OCI-LY7 (cell line): ENCODE measurements around the gene PDS5B. TPM values are rescaled to one million over a fixed set of nuclear protein-coding genes. Genes with fewer than 3 reads are reported as not detected.
"Not testable (repeated sequence)": the region's sequence is repeated elsewhere in the genome, so short reads cannot be mapped to it uniquely, and the experiment has no call there.

Source experiments
- BruUV-seq: library from RNA; stranded (reverse); fragments of 400-500 nt; replicated peaks from 2 replicates; lab custom pipeline; 2021; lab: Mats Ljungman, UMichigan
- CTCF ChIA-PET: fragments of 300-600 bp; sonication (Branson Sonifier 250); formaldehyde crosslinking; loops from one replicate; lab custom pipeline; 2022; ENCODE audit warnings: antibody characterized with exemption; ENCODE audit not compliant: unreplicated experiment; lab: Charles Lee
- POLR2A ChIA-PET: fragments of 300-600 bp; sonication (Branson Sonifier 250); formaldehyde crosslinking; loops from one replicate; lab custom pipeline; 2022; ENCODE audit warnings: antibody characterized with exemption; lab: Charles Lee
- DNase-seq: peaks from one replicate; pipeline ENCODE4 v3.0.0-alpha.2; 2015; ENCODE audit warnings: low spot score
- H2AFZ ChIP-seq: fragments of 200-600 bp; sonication (generic), shearing (Covaris generic); 2 replicates; pipeline ENCODE4 v1.6.1; 2014; ENCODE audit warnings: mild to moderate bottlenecking, antibody characterized with exemption, low read length, moderate library complexity
- H3K27ac ChIP-seq: fragments of 200-600 bp; sonication (generic); 2 replicates; pipeline ENCODE4 v1.5.1; 2014; ENCODE audit warnings: mixed run types, low read depth, mild to moderate bottlenecking, moderate library complexity, low read length, inconsistent platforms; ENCODE audit not compliant: poor library complexity, severe bottlenecking
- H3K36me3 ChIP-seq: fragments of 200-600 bp; sonication (generic); 2 replicates; pipeline ENCODE4 v1.6.1; 2014; ENCODE audit warnings: mild to moderate bottlenecking, antibody characterized with exemption, low read length, moderate library complexity, mixed read lengths; ENCODE audit not compliant: insufficient read depth
- H3K4me1 ChIP-seq: fragments of 200-600 bp; sonication (generic); 2 replicates; pipeline ENCODE4 v1.5.1; 2014; ENCODE audit warnings: mild to moderate bottlenecking, low read length; ENCODE audit not compliant: insufficient read depth, poor library complexity, severe bottlenecking
- H3K4me2 ChIP-seq: fragments of 200-600 bp; sonication (generic); 2 replicates; pipeline ENCODE4 v1.6.1; 2014; ENCODE audit warnings: mild to moderate bottlenecking, low read length
- H3K4me3 ChIP-seq: fragments of 200-600 bp; sonication (generic); 2 replicates; pipeline ENCODE4 v1.5.1; 2014; ENCODE audit warnings: mild to moderate bottlenecking, low read depth, low read length; ENCODE audit not compliant: poor library complexity, severe bottlenecking
- H3K79me2 ChIP-seq: fragments of 200-600 bp; sonication (generic); 2 replicates; pipeline ENCODE4 v1.6.1; 2016; ENCODE audit warnings: low read depth, mild to moderate bottlenecking, low read length, moderate library complexity, mixed read lengths; ENCODE audit not compliant: insufficient read depth
- H3K9me2 ChIP-seq: fragments of 200-600 bp; sonication (generic); 2 replicates; pipeline ENCODE4 v1.6.1; 2016; ENCODE audit warnings: mild to moderate bottlenecking, low read length, mixed read lengths; ENCODE audit not compliant: insufficient read depth
- H3K9me3 ChIP-seq: fragments of 200-600 bp; sonication (generic); 2 replicates; pipeline ENCODE4 v1.6.1; 2014; ENCODE audit warnings: mild to moderate bottlenecking, mixed run types, low read length, mixed read lengths
- H4K20me1 ChIP-seq: fragments of 200-600 bp; sonication (generic); 2 replicates; pipeline ENCODE4 v1.6.1; 2014; ENCODE audit warnings: mild to moderate bottlenecking, antibody characterized with exemption, low read length, moderate library complexity, mixed read lengths; ENCODE audit not compliant: insufficient read depth
- CTCF ChIP-seq: fragments of 200-600 bp; sonication (generic); conservative IDR thresholded peaks from 2 replicates; pipeline ENCODE4 v1.5.1; 2014; ENCODE audit warnings: mild to moderate bottlenecking, antibody characterized with exemption, low read length, moderate library complexity, mixed read lengths
- EZH2phosphoT487 ChIP-seq: fragments of 200-600 bp; sonication (generic); IDR thresholded peaks from 2 replicates; pipeline ENCODE4 v1.6.1; 2018; ENCODE audit warnings: low read depth, borderline replicate concordance, mild to moderate bottlenecking, mixed run types, antibody characterized with exemption, low read length, moderate library complexity, mixed read lengths
- intact Hi-C: fragments of 100-400 bp; cut with micrococcal nuclease; formaldehyde crosslinking; loops from one replicate; pipeline ENCODE4 v1.10.0; 2022; ENCODE audit not compliant: unreplicated experiment
- total RNA-seq, 2 experiments: library from RNA; depleted of rRNA in 1 of 2; stranded (reverse); fragments of >200 nt in 1 of 2; shearing (Covaris generic) in 1 of 2; gene quantifications; 2 replicates each; pipeline ENCODE4 v1.2.3, GENCODE V29; 2014 to 2022

Gene PDS5B
- total RNA-seq, 2 experiments from 2014 or later = 34.1 to 70.4 TPM

- no peak for DNase-seq
- H4K20me1 ChIP-seq = no peaks in the 10 kb centered on the region
- no peaks in the 10 kb centered on the region for H3K79me2 ChIP-seq
- TF ChIP-seq EZH2phosphoT487 (no peak), CTCF (no peak)
- H3K9me2 ChIP-seq = no peaks in the 10 kb centered on the region
- no peaks in the 10 kb centered on the region for H3K9me3 ChIP-seq
- no peak overlapping the region for H3K4me3 ChIP-seq
- POLR2A ChIA-PET = no interaction called here
- H3K36me3 ChIP-seq = no peaks in the 10 kb centered on the region
- no peak overlapping the region for H3K27ac ChIP-seq
- CTCF ChIA-PET = no interaction called here
- intact Hi-C loops = no loop called here
- no peak overlapping the region for H3K4me2 ChIP-seq
- BruUV-seq = no TSS peak
- no peak overlapping the region for H2AFZ ChIP-seq
- H3K4me1 ChIP-seq = no peaks in the 10 kb centered on the region
These were observed 36.5 kb upstream of the PDS5B start for GRCh38 chr13:32549788-32550187.

- Histone ChIP-seq H3K79me2 (no peaks in the 10 kb centered on the region), H3K36me3 (no peaks in the 10 kb centered on the region), H3K4me2 (no peak overlapping the region), H3K4me3 (no peak overlapping the region), H3K27ac (no peak overlapping the region), H3K9me2 (no peaks in the 10 kb centered on the region), H3K9me3 (no peaks in the 10 kb centered on the region), H2AFZ (no peak overlapping the region), H3K4me1 (no peaks in the 10 kb centered on the region), H4K20me1 (no peaks in the 10 kb centered on the region)
- DNase-seq = no peak
- POLR2A ChIA-PET = interaction anchor here (0.7 kb wide), 1 partner anchor 120 kb away, joined by 3 read pairs; no protein-coding TSS in a partner anchor
- CTCF ChIA-PET = no interaction called here
- TF ChIP-seq EZH2phosphoT487 (no peak), CTCF (no peak)
- BruUV-seq = no TSS peak
- intact Hi-C loops = no loop called here
These were observed 32.5 kb upstream of the PDS5B start for GRCh38 chr13:32553720-32554119.

- no peak overlapping the region for H3K4me2 ChIP-seq
- no peaks in the 10 kb centered on the region for H3K79me2 ChIP-seq
- CTCF ChIA-PET = no interaction called here
- POLR2A ChIA-PET = interaction anchor here (0.9 kb wide), 1 partner anchor 13 kb away, joined by 3 read pairs; no protein-coding TSS in a partner anchor
- H3K4me3 ChIP-seq = no peak overlapping the region
- no peak for TF ChIP-seq EZH2phosphoT487
- no peak for TF ChIP-seq CTCF
- no peaks in the 10 kb centered on the region for H3K9me2 ChIP-seq
- intact Hi-C loops = no loop called here
- no peaks in the 10 kb centered on the region for H4K20me1 ChIP-seq
- H2AFZ ChIP-seq = no peak overlapping the region
- no peak overlapping the region for H3K27ac ChIP-seq
- H3K36me3 ChIP-seq = no peaks in the 10 kb centered on the region
- peaks cover 3% of the 10 kb centered on the region; the same call in 1 of the 2 replicates for H3K9me3 ChIP-seq
- DNase-seq = no peak
- no TSS peak for BruUV-seq
- H3K4me1 ChIP-seq = no peaks in the 10 kb centered on the region
These were observed 30.6 kb upstream of the PDS5B start for GRCh38 chr13:32555613-32556012.

- H3K79me2 ChIP-seq, H3K36me3 ChIP-seq, H2AFZ ChIP-seq, intact Hi-C loops, CTCF ChIA-PET, H3K27ac ChIP-seq, BruUV-seq, H4K20me1 ChIP-seq, H3K9me2 ChIP-seq, H3K4me1 ChIP-seq, H3K4me2 ChIP-seq, DNase-seq, H3K4me3 ChIP-seq: not testable (repeated sequence)
- peaks cover 14% of the 10 kb centered on the region; the same call in 1 of the 2 replicates for H3K9me3 ChIP-seq
- POLR2A ChIA-PET = interaction anchor here (0.8 kb wide), 1 partner anchor 404 kb away, joined by 5 read pairs; no protein-coding TSS in a partner anchor
These were observed 25.4 kb upstream of the PDS5B start for GRCh38 chr13:32560842-32561241.
